Measurements from ENCODE around the gene CCDC71L.

DNA sequence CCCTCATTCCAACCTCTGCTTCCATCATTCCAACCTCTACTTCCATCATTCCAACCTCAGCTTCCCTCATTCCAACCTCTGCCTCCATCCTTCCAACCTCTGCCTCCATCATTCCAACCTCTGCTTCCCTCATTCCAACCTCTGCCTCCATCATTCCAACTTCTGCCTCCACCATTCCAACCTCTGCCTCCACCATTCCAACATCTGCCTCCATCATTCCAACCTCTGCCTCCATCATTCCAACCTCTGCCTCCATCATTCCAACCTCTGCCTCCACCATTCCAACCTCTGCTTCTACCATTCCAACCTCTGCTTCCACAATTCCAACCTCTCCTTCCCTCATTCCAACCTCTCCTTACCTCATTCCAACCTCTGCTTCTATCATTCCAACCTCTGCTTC lies 30.3 kb downstream of the CCDC71L start:
- TF ChIP-seq, protein P1, sequence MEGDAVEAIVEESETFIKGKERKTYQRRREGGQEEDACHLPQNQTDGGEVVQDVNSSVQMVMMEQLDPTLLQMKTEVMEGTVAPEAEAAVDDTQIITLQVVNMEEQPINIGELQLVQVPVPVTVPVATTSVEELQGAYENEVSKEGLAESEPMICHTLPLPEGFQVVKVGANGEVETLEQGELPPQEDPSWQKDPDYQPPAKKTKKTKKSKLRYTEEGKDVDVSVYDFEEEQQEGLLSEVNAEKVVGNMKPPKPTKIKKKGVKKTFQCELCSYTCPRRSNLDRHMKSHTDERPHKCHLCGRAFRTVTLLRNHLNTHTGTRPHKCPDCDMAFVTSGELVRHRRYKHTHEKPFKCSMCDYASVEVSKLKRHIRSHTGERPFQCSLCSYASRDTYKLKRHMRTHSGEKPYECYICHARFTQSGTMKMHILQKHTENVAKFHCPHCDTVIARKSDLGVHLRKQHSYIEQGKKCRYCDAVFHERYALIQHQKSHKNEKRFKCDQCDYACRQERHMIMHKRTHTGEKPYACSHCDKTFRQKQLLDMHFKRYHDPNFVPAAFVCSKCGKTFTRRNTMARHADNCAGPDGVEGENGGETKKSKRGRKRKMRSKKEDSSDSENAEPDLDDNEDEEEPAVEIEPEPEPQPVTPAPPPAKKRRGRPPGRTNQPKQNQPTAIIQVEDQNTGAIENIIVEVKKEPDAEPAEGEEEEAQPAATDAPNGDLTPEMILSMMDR (conservative IDR thresholded peaks at IDR 0.05 in 1 of 2, IDR thresholded peaks at IDR 0.05 in 1 of 2; ENCODE audit: extremely low read depth in 1 of 2, insufficient read depth in 1 of 2, low read depth in 1 of 2, low read length in 2 of 2), result no peak
- no peak for TF ChIP-seq EZH2 (IDR thresholded peaks at IDR 0.05; ENCODE audit: borderline replicate concordance, low read length)

Data from mammary epithelial cell (primary cell).